C4-2B (cell line): Measurements from ENCODE around the gene SF3B6.

Experiments used
- ZFX ChIP-seq: fragments of 450-650 bp; IDR thresholded peaks from 2 replicates; pipeline ENCODE4 v1.6.1; 2017
- TF ChIP-seq, protein P1 (sequence below): fragments of 450-650 bp; conservative IDR thresholded peaks from 2 replicates; pipeline ENCODE4 v1.5.1; 2017; ENCODE audit warnings: mild to moderate bottlenecking

DNA sequence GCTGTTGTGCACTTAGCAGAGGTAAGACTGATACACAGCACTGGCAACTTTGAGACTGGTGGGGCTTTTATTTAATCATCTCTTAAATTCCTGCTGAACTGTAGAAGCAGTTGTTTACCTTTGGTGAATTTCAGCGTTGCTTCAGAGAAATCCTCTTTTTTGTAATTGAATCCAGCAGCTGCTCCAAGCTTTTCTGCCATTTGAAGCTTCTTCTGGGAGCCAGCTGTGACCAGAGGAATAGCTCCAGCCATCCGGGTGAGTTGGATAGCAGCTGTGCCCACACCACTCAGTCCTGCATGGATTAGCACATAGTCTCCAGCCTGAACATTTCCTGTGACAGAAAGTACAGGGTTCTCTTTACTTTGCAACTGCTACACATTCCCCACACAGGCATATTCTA lies 4.6 kb upstream of the SF3B6 start:
- TF ChIP-seq, protein P1, sequence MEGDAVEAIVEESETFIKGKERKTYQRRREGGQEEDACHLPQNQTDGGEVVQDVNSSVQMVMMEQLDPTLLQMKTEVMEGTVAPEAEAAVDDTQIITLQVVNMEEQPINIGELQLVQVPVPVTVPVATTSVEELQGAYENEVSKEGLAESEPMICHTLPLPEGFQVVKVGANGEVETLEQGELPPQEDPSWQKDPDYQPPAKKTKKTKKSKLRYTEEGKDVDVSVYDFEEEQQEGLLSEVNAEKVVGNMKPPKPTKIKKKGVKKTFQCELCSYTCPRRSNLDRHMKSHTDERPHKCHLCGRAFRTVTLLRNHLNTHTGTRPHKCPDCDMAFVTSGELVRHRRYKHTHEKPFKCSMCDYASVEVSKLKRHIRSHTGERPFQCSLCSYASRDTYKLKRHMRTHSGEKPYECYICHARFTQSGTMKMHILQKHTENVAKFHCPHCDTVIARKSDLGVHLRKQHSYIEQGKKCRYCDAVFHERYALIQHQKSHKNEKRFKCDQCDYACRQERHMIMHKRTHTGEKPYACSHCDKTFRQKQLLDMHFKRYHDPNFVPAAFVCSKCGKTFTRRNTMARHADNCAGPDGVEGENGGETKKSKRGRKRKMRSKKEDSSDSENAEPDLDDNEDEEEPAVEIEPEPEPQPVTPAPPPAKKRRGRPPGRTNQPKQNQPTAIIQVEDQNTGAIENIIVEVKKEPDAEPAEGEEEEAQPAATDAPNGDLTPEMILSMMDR: no peak
- no peak for TF ChIP-seq ZFX
